ACC112 (cell line): ENCODE results near the gene JAKMIP1.

ENCODE experiments used
- H2AFZ ChIP-seq: fragments of 200-600 bp; sonication (generic); one replicate; pipeline ENCODE4 v1.6.0; 2017; ENCODE audit warnings: antibody characterized with exemption, low read length; ENCODE audit not compliant: unreplicated experiment
- H3K27ac ChIP-seq: fragments of 200-600 bp; sonication (generic); 2 replicates; pipeline ENCODE4 v1.5.1; 2014; ENCODE audit warnings: low read depth, mild to moderate bottlenecking, antibody characterized with exemption, low read length, moderate library complexity
- H3K27me3 ChIP-seq: fragments of 200-600 bp; sonication (generic); 2 replicates; pipeline ENCODE4 v1.6.1; 2014; ENCODE audit warnings: mild to moderate bottlenecking, antibody characterized with exemption, low read length, moderate library complexity, mixed read lengths; ENCODE audit not compliant: insufficient read depth
- H3K36me3 ChIP-seq: fragments of 200-600 bp; sonication (generic); 2 replicates; pipeline ENCODE4 v1.6.1; 2016; ENCODE audit warnings: mild to moderate bottlenecking, antibody characterized with exemption, low read length, moderate library complexity, mixed read lengths; ENCODE audit not compliant: insufficient read depth
- H3K4me1 ChIP-seq: fragments of 200-600 bp; sonication (generic); one replicate; pipeline ENCODE4 v1.6.1; 2016; ENCODE audit warnings: low read length, mixed read lengths; ENCODE audit not compliant: insufficient read depth, unreplicated experiment, control insufficient read depth
- H3K4me3 ChIP-seq: fragments of 200-600 bp; sonication (generic); 2 replicates; pipeline ENCODE4 v1.5.1; 2014; ENCODE audit warnings: mild to moderate bottlenecking, low read depth, low read length
- H3K79me2 ChIP-seq: fragments of 200-600 bp; sonication (generic); one replicate; pipeline ENCODE4 v1.6.0; 2016; ENCODE audit warnings: low read length; ENCODE audit not compliant: control insufficient read depth, unreplicated experiment, insufficient read depth

The JAKMIP1 gene

DNA sequence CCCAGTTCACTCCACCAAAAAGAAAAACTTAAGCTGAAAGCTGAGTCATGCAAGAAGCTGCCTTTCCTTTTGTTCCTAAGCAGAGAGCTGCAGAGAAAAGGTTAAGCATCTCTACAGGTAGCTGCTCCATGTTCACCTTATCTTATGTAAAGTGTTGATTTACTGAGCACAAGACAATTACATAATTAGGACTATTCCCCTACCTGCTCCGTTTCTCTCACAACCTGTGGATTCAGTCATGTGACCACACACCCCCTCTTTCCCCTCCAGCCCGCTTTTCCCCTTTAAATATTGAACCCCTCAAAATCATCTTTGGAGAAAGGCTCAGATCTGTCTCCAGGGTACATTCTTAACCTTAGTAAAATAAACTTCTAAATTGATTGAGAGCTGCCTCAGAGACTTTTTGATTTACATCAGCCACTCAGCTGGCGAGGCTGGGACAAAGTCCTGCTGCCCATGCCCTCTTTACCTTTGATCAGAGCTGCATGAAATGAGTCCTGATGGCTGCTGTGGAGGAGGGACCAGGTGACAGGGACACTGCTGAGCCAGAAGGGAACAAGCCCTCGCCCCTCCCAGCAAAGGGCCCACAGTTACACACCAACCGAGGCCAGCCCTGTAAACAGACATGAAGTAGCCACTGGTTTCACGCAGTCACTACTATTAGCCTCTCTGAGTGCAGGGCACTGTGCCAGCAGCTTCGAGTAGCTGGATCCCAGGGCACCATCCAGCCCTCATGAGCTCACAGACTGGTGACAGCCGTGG lies 128.2 kb downstream of the JAKMIP1 start:
- Histone ChIP-seq H2AFZ (no peak overlapping the region), H3K4me1 (no peaks in the 10 kb centered on the region), H3K79me2 (no peaks in the 10 kb centered on the region), H3K27me3 (peaks cover 8% of the 10 kb centered on the region), H3K27ac (no peak overlapping the region), H3K4me3 (no peak overlapping the region), H3K36me3 (no peaks in the 10 kb centered on the region)

DNA sequence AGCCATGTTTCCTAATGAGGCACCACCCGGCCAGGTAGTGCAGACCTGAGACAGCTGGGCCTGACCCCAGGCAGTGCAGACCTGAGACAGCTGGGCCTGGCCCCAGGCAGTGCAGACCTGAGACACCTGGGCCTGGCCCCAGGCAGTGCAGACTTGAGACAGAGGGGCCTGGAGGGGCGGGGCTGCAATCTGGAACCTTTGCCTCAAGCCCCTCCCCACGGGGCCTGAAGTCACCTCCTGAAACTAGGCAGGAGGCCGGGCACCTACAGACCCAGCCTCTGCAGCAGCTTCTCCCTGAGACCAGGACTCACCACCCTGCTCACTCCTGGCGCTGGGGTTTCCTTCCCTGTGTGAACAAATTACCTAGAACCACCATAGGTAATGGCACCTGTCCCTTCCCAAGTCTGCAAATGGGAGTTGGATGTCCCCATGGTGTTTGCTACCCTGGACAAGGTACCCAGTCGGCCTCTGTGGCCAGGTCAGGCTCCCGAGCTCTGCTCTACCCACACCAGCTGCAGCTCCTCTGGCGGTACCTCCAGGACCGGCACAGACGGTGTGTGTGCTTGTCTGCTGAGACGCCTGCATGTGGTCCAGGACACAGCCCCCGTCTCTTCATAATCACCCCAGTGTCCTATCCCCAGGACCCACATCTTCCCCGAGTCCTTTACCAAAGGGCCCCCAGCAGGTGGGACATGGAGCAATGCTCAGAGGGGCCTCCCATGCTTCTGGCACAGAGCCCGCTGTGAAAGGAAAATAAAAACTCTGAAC lies 129.0 kb downstream of the JAKMIP1 start:
- Histone ChIP-seq H2AFZ (no peak overlapping the region), H3K36me3 (no peaks in the 10 kb centered on the region), H3K4me1 (no peaks in the 10 kb centered on the region), H3K4me3 (no peak overlapping the region), H3K27me3 (peaks cover 11% of the 10 kb centered on the region), H3K27ac (no peak overlapping the region), H3K79me2 (no peaks in the 10 kb centered on the region)

DNA sequence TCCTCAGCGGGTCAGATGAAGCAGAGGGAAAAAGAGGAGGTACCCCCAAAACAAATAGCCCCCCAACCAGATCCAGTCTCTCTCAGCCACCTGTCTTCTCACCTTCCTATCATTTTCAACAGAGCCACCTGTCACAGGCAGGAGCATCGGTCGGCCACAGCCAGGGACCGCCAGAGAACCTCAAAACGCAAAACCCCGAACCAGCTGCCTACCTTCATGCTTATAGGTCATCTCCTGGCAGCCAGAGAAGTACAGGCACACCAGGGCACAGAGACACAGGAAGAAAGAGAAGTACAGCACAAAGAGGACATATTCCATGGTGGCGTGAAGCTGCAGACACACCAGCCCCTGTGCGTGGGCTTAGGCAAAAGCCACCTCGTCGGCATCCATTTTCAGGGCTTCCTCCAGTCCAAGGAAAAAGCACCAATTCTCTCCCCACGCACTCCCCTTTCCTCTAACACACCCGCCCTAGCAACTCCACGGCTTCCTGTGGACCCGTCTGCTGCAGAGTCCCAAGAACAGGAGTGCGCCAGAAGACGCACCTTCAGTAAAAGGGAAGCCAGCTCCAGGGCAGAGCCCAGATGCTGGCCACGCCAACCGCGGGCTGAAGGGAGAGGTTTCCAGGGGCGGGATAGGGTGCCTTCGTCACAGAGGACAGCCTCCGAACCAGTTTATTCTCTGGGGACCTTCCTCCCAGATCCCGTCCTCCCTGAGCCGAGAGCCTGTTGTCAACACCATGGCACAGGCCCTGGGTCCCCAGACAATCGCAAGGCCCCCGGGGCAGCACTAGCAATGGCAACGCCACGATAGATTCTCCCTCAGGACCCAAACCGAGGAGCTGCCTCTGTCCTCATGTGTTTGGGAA lies 130.3 kb downstream of the JAKMIP1 start:
- no peak overlapping the region for H3K27ac ChIP-seq
- no peak overlapping the region for H3K4me3 ChIP-seq
- H3K36me3 ChIP-seq: no peaks in the 10 kb centered on the region
- peaks cover 11% of the 10 kb centered on the region for H3K27me3 ChIP-seq
- H3K4me1 ChIP-seq: no peaks in the 10 kb centered on the region
- no peak overlapping the region for H2AFZ ChIP-seq
- H3K79me2 ChIP-seq: no peaks in the 10 kb centered on the region

DNA sequence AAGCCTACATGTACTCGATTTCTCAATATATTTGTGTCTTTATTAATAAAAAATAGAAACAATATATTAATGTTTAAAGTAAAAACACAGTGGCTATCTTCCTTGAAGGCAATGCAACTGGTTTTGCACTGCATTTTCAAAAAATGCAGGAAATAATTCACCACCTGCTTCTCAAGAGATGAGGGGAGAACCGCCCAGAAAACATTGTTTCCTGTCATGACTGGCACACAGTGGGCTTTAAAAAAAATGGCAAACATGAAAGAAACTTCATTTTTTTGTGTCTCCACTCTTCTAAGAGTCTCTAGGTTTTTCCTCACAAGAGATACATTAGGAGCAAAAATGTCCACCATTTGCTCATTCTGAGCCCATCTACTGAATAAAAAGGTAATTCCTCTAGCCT lies 131.4 kb downstream of the JAKMIP1 start:
- Histone ChIP-seq H3K4me3 (no peak overlapping the region), H3K27me3 (peaks cover 11% of the 10 kb centered on the region), H3K36me3 (no peaks in the 10 kb centered on the region), H3K79me2 (no peaks in the 10 kb centered on the region), H3K27ac (no peak overlapping the region), H2AFZ (no peak overlapping the region), H3K4me1 (no peaks in the 10 kb centered on the region)

DNA sequence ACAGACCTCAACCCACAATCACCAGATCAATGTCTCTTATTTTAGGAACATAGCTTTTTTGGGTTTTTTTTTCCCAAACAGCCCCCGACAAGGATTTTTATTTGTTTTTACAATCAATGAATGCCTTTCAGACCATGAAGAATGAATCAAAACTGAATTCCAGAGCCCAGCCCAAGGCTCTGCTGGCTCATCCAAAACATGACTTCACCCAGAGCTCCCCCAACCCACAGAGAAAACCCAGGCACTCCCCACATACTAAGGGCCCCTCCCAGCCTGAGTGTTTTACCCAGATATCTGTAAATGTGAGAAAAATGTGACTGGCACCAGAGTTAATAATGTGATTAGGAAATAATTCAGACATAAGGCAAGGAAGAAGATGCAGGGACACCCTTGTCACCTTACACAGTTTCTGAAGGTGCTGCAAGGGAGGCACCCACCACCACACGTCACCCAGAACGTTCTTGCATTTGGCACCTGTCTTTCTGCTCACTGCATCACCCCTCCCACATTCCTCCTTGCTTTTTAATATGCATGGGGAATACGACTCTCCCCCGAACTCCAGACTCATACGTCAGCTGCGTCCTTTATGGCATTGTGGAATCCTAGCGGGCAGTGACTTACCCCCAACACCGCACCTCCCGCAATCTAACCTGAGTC lies 134.3 kb downstream of the JAKMIP1 start:
- H3K4me3 ChIP-seq: no peak overlapping the region
- no peak overlapping the region for H3K27ac ChIP-seq
- no peaks in the 10 kb centered on the region for H3K4me1 ChIP-seq
- H3K27me3 ChIP-seq: peaks cover 8% of the 10 kb centered on the region
- H3K79me2 ChIP-seq: no peaks in the 10 kb centered on the region
- H3K36me3 ChIP-seq: no peaks in the 10 kb centered on the region
- H2AFZ ChIP-seq: no peak overlapping the region

DNA sequence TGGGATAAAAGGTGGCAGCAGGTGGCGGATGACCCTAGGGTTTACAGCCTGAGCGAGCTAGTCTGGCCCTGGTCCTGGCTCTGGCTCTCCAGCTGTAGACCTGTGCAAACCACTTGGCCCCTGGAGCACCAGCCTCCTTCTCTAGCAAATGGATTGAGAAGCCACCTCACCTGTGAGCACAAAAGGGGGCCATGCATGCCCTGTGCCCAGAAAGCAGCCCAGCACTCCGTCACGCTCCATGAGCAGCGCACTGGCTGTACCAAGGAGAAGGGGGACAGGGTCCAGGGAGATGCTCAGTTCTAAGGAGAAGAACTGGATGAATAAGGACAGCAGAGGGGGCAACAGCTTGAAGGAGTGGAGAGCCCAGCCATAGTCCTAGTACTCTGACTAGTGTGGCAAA lies 135.2 kb downstream of the JAKMIP1 start:
- Histone ChIP-seq H3K27ac (no peak overlapping the region), H3K79me2 (no peaks in the 10 kb centered on the region), H3K27me3 (peaks cover 4% of the 10 kb centered on the region), H3K4me1 (no peaks in the 10 kb centered on the region), H3K36me3 (no peaks in the 10 kb centered on the region), H3K4me3 (no peak overlapping the region), H2AFZ (no peak overlapping the region)

DNA sequence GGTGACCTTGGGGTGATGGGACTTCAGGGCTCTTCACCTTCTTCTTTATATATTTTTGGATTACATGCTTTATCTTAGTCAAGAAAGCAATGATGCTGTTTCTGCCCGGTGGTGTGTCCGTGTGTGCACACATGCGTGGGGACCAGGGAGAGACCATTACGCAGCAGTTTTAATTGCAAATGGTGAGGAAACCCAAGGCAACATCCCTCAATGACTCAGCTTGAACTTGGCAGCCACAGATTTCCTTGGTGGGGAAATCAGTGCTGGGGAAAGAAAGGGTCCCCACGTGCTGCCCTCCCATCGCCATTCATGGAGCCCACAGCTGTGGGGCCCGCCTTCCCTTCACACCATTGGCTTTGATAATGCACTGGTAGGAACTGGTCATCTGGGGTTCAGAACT lies 136.0 kb downstream of the JAKMIP1 start:
- no peaks in the 10 kb centered on the region for H3K79me2 ChIP-seq
- H2AFZ ChIP-seq: no peak overlapping the region
- no peaks in the 10 kb centered on the region for H3K4me1 ChIP-seq
- 0 out of 2 replicates have a peak, but pooled peaks cover 3% of the 10 kb centered on the region for H3K27me3 ChIP-seq
- H3K4me3 ChIP-seq: no peak overlapping the region
- H3K27ac ChIP-seq: no peak overlapping the region
- H3K36me3 ChIP-seq: no peaks in the 10 kb centered on the region

DNA sequence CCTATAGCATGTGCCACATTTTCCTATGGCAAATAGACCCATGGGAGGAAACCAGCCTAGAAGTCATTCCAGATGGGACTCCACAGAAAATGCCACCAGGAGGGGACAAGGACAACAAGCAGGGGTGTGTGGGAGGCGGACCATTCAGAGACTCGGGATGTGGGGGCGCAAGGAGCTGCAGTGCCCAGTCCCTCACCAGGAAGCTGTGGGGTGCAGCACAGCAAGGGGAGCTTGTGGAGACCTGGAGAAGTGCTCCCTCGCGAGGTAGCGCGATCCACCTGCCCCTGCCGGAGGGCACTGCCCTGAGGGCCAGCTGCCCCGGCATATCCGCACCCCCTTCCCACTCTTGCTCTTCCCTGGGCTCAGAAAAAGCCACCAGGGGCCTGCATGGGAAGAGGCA lies 136.7 kb downstream of the JAKMIP1 start:
- Histone ChIP-seq H3K36me3 (no peaks in the 10 kb centered on the region), H3K79me2 (no peaks in the 10 kb centered on the region), H2AFZ (no peak overlapping the region), H3K27ac (no peak overlapping the region), H3K4me3 (no peak overlapping the region), H3K27me3 (0 out of 2 replicates have a peak, but pooled peaks cover 3% of the 10 kb centered on the region), H3K4me1 (no peaks in the 10 kb centered on the region)

DNA sequence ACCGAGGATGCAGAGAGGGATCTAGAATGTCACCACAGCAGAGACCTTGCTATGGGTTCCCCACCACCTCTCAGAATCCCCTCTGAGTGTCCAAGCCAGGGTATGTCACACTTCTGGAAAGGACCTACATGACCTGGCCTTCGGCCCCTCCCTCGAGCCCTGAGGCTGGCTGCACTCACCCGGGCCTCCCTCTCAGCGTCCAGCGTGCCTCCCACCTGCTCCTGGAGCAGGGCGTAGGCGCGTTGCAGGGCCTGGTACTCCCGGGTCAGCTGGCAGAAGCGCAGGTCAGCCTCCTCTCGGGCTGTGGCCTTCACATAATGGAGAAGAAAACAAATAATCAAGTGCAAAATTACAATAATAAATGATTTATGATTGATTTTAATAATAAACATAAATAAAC lies 138.2 kb downstream of the JAKMIP1 start:
- Histone ChIP-seq H2AFZ (no peak overlapping the region), H3K4me3 (no peak overlapping the region), H3K79me2 (no peaks in the 10 kb centered on the region), H3K4me1 (no peaks in the 10 kb centered on the region), H3K27ac (no peak overlapping the region), H3K36me3 (no peaks in the 10 kb centered on the region), H3K27me3 (0 out of 2 replicates have a peak, but pooled peaks cover 3% of the 10 kb centered on the region)

DNA sequence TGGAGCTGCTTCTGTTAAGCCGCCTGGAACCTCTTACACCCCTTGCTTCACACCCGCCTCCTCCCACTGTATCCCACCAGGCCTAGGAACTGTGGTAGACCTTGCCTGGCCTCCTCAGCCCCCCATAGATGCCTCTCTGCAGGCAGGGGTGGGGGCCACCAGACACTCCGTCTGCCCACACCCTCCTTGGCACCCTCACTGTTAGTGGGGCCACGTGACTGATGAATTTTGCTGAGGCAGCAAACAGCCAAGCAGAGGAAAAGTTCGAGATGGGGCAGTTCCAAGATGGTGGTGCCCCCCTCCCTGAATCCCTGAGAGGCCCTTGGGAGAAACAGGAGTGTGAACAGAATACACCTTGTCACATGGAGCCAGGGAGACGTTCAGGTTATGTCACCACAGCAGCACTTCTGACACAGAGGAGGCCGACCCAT lies 141.0 kb downstream of the JAKMIP1 start:
- Histone ChIP-seq H3K79me2 (no peaks in the 10 kb centered on the region), H3K36me3 (no peaks in the 10 kb centered on the region), H2AFZ (no peak overlapping the region), H3K4me3 (no peak overlapping the region), H3K4me1 (no peaks in the 10 kb centered on the region), H3K27ac (no peak overlapping the region), H3K27me3 (no peaks in the 10 kb centered on the region)
